Measurements from ENCODE around the gene DYNC2H1. TPM values are rescaled to one million over a fixed set of nuclear protein-coding genes. Genes with fewer than 3 reads are reported as not detected.

The DYNC2H1 gene
- total RNA-seq, 1 donor from 2014 or later: 61.1 TPM

- Histone ChIP-seq H3K79me2 (ENCODE audit: low read depth) (no peaks in the 10 kb centered on the region), H4K20me1 (ENCODE audit: low read depth) (no peaks in the 10 kb centered on the region), H3K4me2 (no peak overlapping the region)
These were observed 324.8 kb downstream of the DYNC2H1 start for GRCh38 chr11:103434073-103434411.

GRCh38 chr11:103436131-103436770, 327.0 kb downstream of the DYNC2H1 start:
- H3K4me3 Mint-ChIP-seq: no peak overlapping the region
- H3K9me3 Mint-ChIP-seq: no peaks in the 10 kb centered on the region
- Histone ChIP-seq H2AFZ (replicated peaks) (no peak overlapping the region), H4K20me1 (ENCODE audit: low read depth) (no peaks in the 10 kb centered on the region), H3K4me1 (peaks cover 21% of the 10 kb centered on the region), H3K79me2 (ENCODE audit: low read depth) (no peaks in the 10 kb centered on the region), H3K27ac (no peak overlapping the region), H3F3A (ENCODE audit: low read depth) (no peaks in the 10 kb centered on the region), H3K9ac (no peak overlapping the region), H3K9me3 (ENCODE audit: low read depth) (no peaks in the 10 kb centered on the region), H3K36me3 (no peaks in the 10 kb centered on the region), H3K27me3 (no peaks in the 10 kb centered on the region), H3K4me3 (no peak overlapping the region), H3K4me2 (no peak overlapping the region)
- TF ChIP-seq CTCF (IDR thresholded peaks at IDR 0.05): no peak
- TF ChIP-seq EZH2phosphoT487 (IDR thresholded peaks at IDR 0.05): no peak
- TF ChIP-seq EZH2 (IDR thresholded peaks at IDR 0.05): no peak
- no peaks in the 10 kb centered on the region for H3K27me3 Mint-ChIP-seq (ENCODE audit: insufficient read depth, low read depth)
- no peak overlapping the region for H3K27ac Mint-ChIP-seq
- DNase-seq (ENCODE audit: low spot score): no peak
- peaks cover 5% of the 10 kb centered on the region for H3K36me3 Mint-ChIP-seq
- peaks cover 6% of the 10 kb centered on the region for H3K4me1 Mint-ChIP-seq

More at GRCh38 chr11:103434073-103434411, 324.8 kb downstream of the DYNC2H1 start:
- no peak for DNase-seq (ENCODE audit: low spot score)
- no peak overlapping the region for H3K9ac ChIP-seq
- no peak overlapping the region for H3K4me3 ChIP-seq
- Mint-ChIP-seq H3K27ac (no peak overlapping the region), H3K4me3 (no peak overlapping the region), H3K36me3 (peaks cover 5% of the 10 kb centered on the region), H3K4me1 (peaks cover 6% of the 10 kb centered on the region), H3K27me3 (ENCODE audit: insufficient read depth, low read depth) (no peaks in the 10 kb centered on the region), H3K9me3 (no peaks in the 10 kb centered on the region)
- H3K4me1 ChIP-seq: peaks cover 21% of the 10 kb centered on the region
- H3K36me3 ChIP-seq: no peaks in the 10 kb centered on the region
- no peak overlapping the region for H2AFZ ChIP-seq (replicated peaks)
- H3K9me3 ChIP-seq (ENCODE audit: low read depth): no peaks in the 10 kb centered on the region
- no peaks in the 10 kb centered on the region for H3F3A ChIP-seq (ENCODE audit: low read depth)
- TF ChIP-seq CTCF (IDR thresholded peaks at IDR 0.05) (no peak), EZH2phosphoT487 (IDR thresholded peaks at IDR 0.05) (no peak), EZH2 (IDR thresholded peaks at IDR 0.05) (no peak)
- H3K27ac ChIP-seq: no peak overlapping the region
- no peaks in the 10 kb centered on the region for H3K27me3 ChIP-seq

- Mint-ChIP-seq H3K27ac (no peak overlapping the region), H3K36me3 (peaks cover 7% of the 10 kb centered on the region), H3K9me3 (no peaks in the 10 kb centered on the region), H3K4me3 (no peak overlapping the region), H3K4me1 (peaks cover 6% of the 10 kb centered on the region), H3K27me3 (ENCODE audit: insufficient read depth, low read depth) (no peaks in the 10 kb centered on the region)
- H4K20me1 ChIP-seq (ENCODE audit: low read depth): no peaks in the 10 kb centered on the region
- no peaks in the 10 kb centered on the region for H3K27me3 ChIP-seq
- H3K9ac ChIP-seq: no peak overlapping the region
- H3K9me3 ChIP-seq (ENCODE audit: low read depth): no peaks in the 10 kb centered on the region
- no peaks in the 10 kb centered on the region for H3F3A ChIP-seq (ENCODE audit: low read depth)
- no peak overlapping the region for H2AFZ ChIP-seq (replicated peaks)
- H3K4me1 ChIP-seq: peaks cover 15% of the 10 kb centered on the region
- no peak overlapping the region for H3K4me2 ChIP-seq
- no peak overlapping the region for H3K27ac ChIP-seq
- H3K79me2 ChIP-seq (ENCODE audit: low read depth): no peaks in the 10 kb centered on the region
- H3K36me3 ChIP-seq: no peaks in the 10 kb centered on the region
- no peak for DNase-seq (ENCODE audit: low spot score)
- TF ChIP-seq EZH2phosphoT487 (IDR thresholded peaks at IDR 0.05) (no peak), EZH2 (IDR thresholded peaks at IDR 0.05) (no peak), CTCF (IDR thresholded peaks at IDR 0.05) (no peak)
- H3K4me3 ChIP-seq: no peak overlapping the region
These were observed 331.8 kb downstream of the DYNC2H1 start for GRCh38 chr11:103441021-103441420.
